ENCODE results near the gene TMEM139. TPM values are rescaled to one million over a fixed set of nuclear protein-coding genes. Genes with fewer than 3 reads are reported as not detected.
A peak's percentile ranks its signal among the peaks of the same experiment; 100 is the strongest.

Gene TMEM139
- total RNA-seq, 1 donor from 2014 or later: 0.91 TPM

- peaks cover 5% of the 10 kb centered on the region for H3K36me3 Mint-ChIP-seq (ENCODE audit: low read depth)
- DNase-seq (ENCODE audit: low read depth, low spot score): no peak
- H3K27me3 Mint-ChIP-seq (ENCODE audit: low read depth): no peaks in the 10 kb centered on the region
- no peak for TF ChIP-seq CTCF (conservative IDR thresholded peaks at IDR 0.05)
- H3K4me3 Mint-ChIP-seq: no peak overlapping the region
- H3K27ac Mint-ChIP-seq (ENCODE audit: unreplicated experiment): no peak overlapping the region
- H3K4me1 Mint-ChIP-seq: peaks cover 11% of the 10 kb centered on the region
- H3K9me3 Mint-ChIP-seq: no peaks in the 10 kb centered on the region
Observed at GRCh38 chr7:143318661-143319060, 33.9 kb downstream of the TMEM139 start.

GRCh38 chr7:143320620-143321019, 35.9 kb downstream of the TMEM139 start:
- no peaks in the 10 kb centered on the region for H3K36me3 Mint-ChIP-seq (ENCODE audit: low read depth)
- H3K4me1 Mint-ChIP-seq: peaks cover 17% of the 10 kb centered on the region
- no peak for TF ChIP-seq CTCF (conservative IDR thresholded peaks at IDR 0.05)
- H3K4me3 Mint-ChIP-seq: no peak overlapping the region
- no peak for DNase-seq (ENCODE audit: low read depth, low spot score)
- H3K27me3 Mint-ChIP-seq (ENCODE audit: low read depth): no peaks in the 10 kb centered on the region
- H3K9me3 Mint-ChIP-seq: no peaks in the 10 kb centered on the region
- H3K27ac Mint-ChIP-seq (ENCODE audit: unreplicated experiment): no peak overlapping the region

- H3K4me3 Mint-ChIP-seq: no peak overlapping the region
- H3K9me3 Mint-ChIP-seq: no peaks in the 10 kb centered on the region
- H3K4me1 Mint-ChIP-seq: peaks cover 17% of the 10 kb centered on the region
- no peak overlapping the region for H3K27ac Mint-ChIP-seq (ENCODE audit: unreplicated experiment)
- H3K27me3 Mint-ChIP-seq (ENCODE audit: low read depth): no peaks in the 10 kb centered on the region
- DNase-seq (ENCODE audit: low read depth, low spot score): no peak
- no peaks in the 10 kb centered on the region for H3K36me3 Mint-ChIP-seq (ENCODE audit: low read depth)
- TF ChIP-seq CTCF (conservative IDR thresholded peaks at IDR 0.05): no peak
Observed at GRCh38 chr7:143321242-143321641, 36.5 kb downstream of the TMEM139 start.

- no peak overlapping the region for H3K27ac Mint-ChIP-seq (ENCODE audit: unreplicated experiment)
Observed at GRCh38 chr7:143321734-143322133, 37.0 kb downstream of the TMEM139 start.

GRCh38 chr7:143322760-143323633, 38.2 kb downstream of the TMEM139 start:
- H3K4me1 Mint-ChIP-seq: peaks cover 17% of the 10 kb centered on the region
- peak overlapping the region; percentile 75 for H3K27ac Mint-ChIP-seq (ENCODE audit: unreplicated experiment)
- no peaks in the 10 kb centered on the region for H3K36me3 Mint-ChIP-seq (ENCODE audit: low read depth)
- DNase-seq (ENCODE audit: low read depth, low spot score): no peak
- TF ChIP-seq CTCF (conservative IDR thresholded peaks at IDR 0.05): no peak
- no peaks in the 10 kb centered on the region for H3K9me3 Mint-ChIP-seq
- no peak overlapping the region for H3K4me3 Mint-ChIP-seq
- no peaks in the 10 kb centered on the region for H3K27me3 Mint-ChIP-seq (ENCODE audit: low read depth)

More at GRCh38 chr7:143321734-143322133, 37.0 kb downstream of the TMEM139 start:
- TF ChIP-seq CTCF (conservative IDR thresholded peaks at IDR 0.05): no peak
- Mint-ChIP-seq H3K27me3 (ENCODE audit: low read depth) (no peaks in the 10 kb centered on the region), H3K4me1 (peaks cover 17% of the 10 kb centered on the region), H3K9me3 (no peaks in the 10 kb centered on the region), H3K36me3 (ENCODE audit: low read depth) (no peaks in the 10 kb centered on the region), H3K4me3 (no peak overlapping the region)
- DNase-seq (ENCODE audit: low read depth, low spot score): no peak
